ENCODE results near the gene PDE6H. TPM values are rescaled to one million over a fixed set of nuclear protein-coding genes. Genes with fewer than 3 reads are reported as not detected.

PDE6H gene
- total RNA-seq, 1 experiment from 2014 or later: not detected

- TF ChIP-seq CTCF (IDR thresholded peaks at IDR 0.05) (no peak), SIN3A (IDR thresholded peaks at IDR 0.05; ENCODE audit: borderline replicate concordance, insufficient read depth, low read depth, low read length) (no peak), POLR2AphosphoS5 (IDR thresholded peaks at IDR 0.05; ENCODE audit: low read depth, low read length) (no peak), TCF7L2 (IDR thresholded peaks at IDR 0.05; ENCODE audit: low read depth, low read length) (no peak)
- TF ChIP-seq, protein P1, sequence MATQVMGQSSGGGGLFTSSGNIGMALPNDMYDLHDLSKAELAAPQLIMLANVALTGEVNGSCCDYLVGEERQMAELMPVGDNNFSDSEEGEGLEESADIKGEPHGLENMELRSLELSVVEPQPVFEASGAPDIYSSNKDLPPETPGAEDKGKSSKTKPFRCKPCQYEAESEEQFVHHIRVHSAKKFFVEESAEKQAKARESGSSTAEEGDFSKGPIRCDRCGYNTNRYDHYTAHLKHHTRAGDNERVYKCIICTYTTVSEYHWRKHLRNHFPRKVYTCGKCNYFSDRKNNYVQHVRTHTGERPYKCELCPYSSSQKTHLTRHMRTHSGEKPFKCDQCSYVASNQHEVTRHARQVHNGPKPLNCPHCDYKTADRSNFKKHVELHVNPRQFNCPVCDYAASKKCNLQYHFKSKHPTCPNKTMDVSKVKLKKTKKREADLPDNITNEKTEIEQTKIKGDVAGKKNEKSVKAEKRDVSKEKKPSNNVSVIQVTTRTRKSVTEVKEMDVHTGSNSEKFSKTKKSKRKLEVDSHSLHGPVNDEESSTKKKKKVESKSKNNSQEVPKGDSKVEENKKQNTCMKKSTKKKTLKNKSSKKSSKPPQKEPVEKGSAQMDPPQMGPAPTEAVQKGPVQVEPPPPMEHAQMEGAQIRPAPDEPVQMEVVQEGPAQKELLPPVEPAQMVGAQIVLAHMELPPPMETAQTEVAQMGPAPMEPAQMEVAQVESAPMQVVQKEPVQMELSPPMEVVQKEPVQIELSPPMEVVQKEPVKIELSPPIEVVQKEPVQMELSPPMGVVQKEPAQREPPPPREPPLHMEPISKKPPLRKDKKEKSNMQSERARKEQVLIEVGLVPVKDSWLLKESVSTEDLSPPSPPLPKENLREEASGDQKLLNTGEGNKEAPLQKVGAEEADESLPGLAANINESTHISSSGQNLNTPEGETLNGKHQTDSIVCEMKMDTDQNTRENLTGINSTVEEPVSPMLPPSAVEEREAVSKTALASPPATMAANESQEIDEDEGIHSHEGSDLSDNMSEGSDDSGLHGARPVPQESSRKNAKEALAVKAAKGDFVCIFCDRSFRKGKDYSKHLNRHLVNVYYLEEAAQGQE (IDR thresholded peaks at IDR 0.05; ENCODE audit: insufficient read depth in 1 of 2, low read depth in 2 of 2, low read length in 1 of 2): no peak
- Histone ChIP-seq H3K27ac (ENCODE audit: low read length) (no peak overlapping the region), H3K36me3 (ENCODE audit: control insufficient read depth, insufficient read depth, low read length) (no peaks in the 10 kb centered on the region), H3K4me1 (ENCODE audit: control insufficient read depth, insufficient read depth, low read length) (no peaks in the 10 kb centered on the region), H3K4me3 (ENCODE audit: low read depth in 2 of 2, low read length in 2 of 2) (no peak overlapping the region), H3K27me3 (ENCODE audit: control insufficient read depth, insufficient read depth, low read length) (no peaks in the 10 kb centered on the region), H3K9me3 (ENCODE audit: control insufficient read depth, insufficient read depth, low read depth, low read length) (no peaks in the 10 kb centered on the region)
- intact Hi-C loops (cut with micrococcal nuclease; ENCODE audit: unreplicated experiment): no loop called here
- DNase-seq (ENCODE audit: low read depth, low spot score) (no peak), ATAC-seq (no peak)
- ChIA-PET CTCF (no interaction called here), POLR2A (interaction anchor here (0.6 kb wide), 1 partner anchor 14 kb away, joined by 5 read pairs; no protein-coding TSS in a partner anchor)
- BruUV-seq (replicated peaks): no TSS peak
- in situ Hi-C loops (cut with HindIII; ENCODE audit: low pct_unique_long_range_greater_than_20kb, low sequenced_read_pairs): no loop called here
Observed at GRCh38 chr12:14948672-14949071, 24.2 kb upstream of the PDE6H start.

GRCh38 chr12:14949631-14950030 is 23.2 kb upstream of the PDE6H start:
- no peak overlapping the region for H3K27ac ChIP-seq (ENCODE audit: low read length)
- in situ Hi-C loops (cut with HindIII; ENCODE audit: low pct_unique_long_range_greater_than_20kb, low sequenced_read_pairs): no loop called here

More at GRCh38 chr12:14949631-14950030, 23.2 kb upstream of the PDE6H start:
- ChIA-PET POLR2A (no interaction called here), CTCF (no interaction called here)
- H3K27me3 ChIP-seq (ENCODE audit: control insufficient read depth, insufficient read depth, low read length): no peaks in the 10 kb centered on the region
- no peaks in the 10 kb centered on the region for H3K4me1 ChIP-seq (ENCODE audit: control insufficient read depth, insufficient read depth, low read length)
- BruUV-seq (replicated peaks): no TSS peak
- intact Hi-C loops (cut with micrococcal nuclease; ENCODE audit: unreplicated experiment): no loop called here
- TF ChIP-seq CTCF (IDR thresholded peaks at IDR 0.05) (no peak), TCF7L2 (IDR thresholded peaks at IDR 0.05; ENCODE audit: low read depth, low read length) (no peak), POLR2AphosphoS5 (IDR thresholded peaks at IDR 0.05; ENCODE audit: low read depth, low read length) (no peak), SIN3A (IDR thresholded peaks at IDR 0.05; ENCODE audit: borderline replicate concordance, insufficient read depth, low read depth, low read length) (no peak)
- TF ChIP-seq, protein P1 (IDR thresholded peaks at IDR 0.05; ENCODE audit: insufficient read depth in 1 of 2, low read depth in 2 of 2, low read length in 1 of 2): no peak
- no peaks in the 10 kb centered on the region for H3K36me3 ChIP-seq (ENCODE audit: control insufficient read depth, insufficient read depth, low read length)
- DNase-seq (ENCODE audit: low read depth, low spot score) (no peak), ATAC-seq (no peak)
- no peak overlapping the region for H3K4me3 ChIP-seq (ENCODE audit: low read depth in 2 of 2, low read length in 2 of 2)
- H3K9me3 ChIP-seq (ENCODE audit: control insufficient read depth, insufficient read depth, low read depth, low read length): no peaks in the 10 kb centered on the region
